Naive B cell (primary cell): ENCODE results near the gene UFD1. TPM values are rescaled to one million over a fixed set of nuclear protein-coding genes. Genes with fewer than 3 reads are reported as not detected.

Experiments used
- ATAC-seq, 2 donors: fragments of 150-1000 bp; cut with Tn5 transposase; 2 replicates each; pipeline ENCODE4 v1.10.0; 2021; ENCODE audit warnings: low read depth in 2 of 2, mild to moderate bottlenecking in 2 of 2, moderate library complexity in 2 of 2
- DNase-seq: peaks from one replicate; pipeline ENCODE4 v3.0.0; 2022
- H3K27ac Mint-ChIP-seq, 6 donors: one replicate each; pipeline ENCODE4 v1.8.0; 2020 to 2022; ENCODE audit warnings: mild to moderate bottlenecking in 6 of 6, mixed read lengths in 6 of 6, moderate library complexity in 5 of 6, inconsistent platforms in 2 of 6
- H3K27me3 Mint-ChIP-seq, 3 donors: one replicate each; pipeline ENCODE4 v1.8.0; 2021 to 2022; ENCODE audit warnings: mixed read lengths in 3 of 3, mild to moderate bottlenecking in 1 of 3
- H3K36me3 Mint-ChIP-seq, 2 donors: one replicate each; pipeline ENCODE4 v1.8.0; 2020 to 2022; ENCODE audit warnings: mixed read lengths in 2 of 2, inconsistent platforms in 1 of 2, mild to moderate bottlenecking in 1 of 2
- H3K4me1 Mint-ChIP-seq, 3 donors: one replicate each; pipeline ENCODE4 v1.8.0; 2020 to 2022; ENCODE audit warnings: mixed read lengths in 3 of 3, inconsistent platforms in 1 of 3, mild to moderate bottlenecking in 1 of 3, moderate library complexity in 1 of 3
- H3K4me3 Mint-ChIP-seq, 8 donors: one replicate each; pipeline ENCODE4 v1.8.0; 2020 to 2022; ENCODE audit warnings: mild to moderate bottlenecking in 8 of 8, mixed read lengths in 8 of 8, moderate library complexity in 8 of 8, inconsistent platforms in 2 of 8
- H3K9me3 Mint-ChIP-seq, 7 donors: one replicate each; pipeline ENCODE4 v1.8.0; 2020 to 2022; ENCODE audit warnings: mixed read lengths in 7 of 7, mild to moderate bottlenecking in 5 of 7, inconsistent platforms in 2 of 7, moderate library complexity in 1 of 7
- polyA plus RNA-seq, 6 donors: library from polyadenylated mRNA; unstranded; fragments of 300-500 nt; fragmentation: Illumina TruSeq; gene quantifications; one replicate each; pipeline ENCODE4 v1.2.3, GENCODE V29; 2021; ENCODE audit warnings: low read depth in 6 of 6

The UFD1 gene
- polyA plus RNA-seq, 6 donors from 2014 or later = 55.0 to 107 (median 61.8) TPM

DNA sequence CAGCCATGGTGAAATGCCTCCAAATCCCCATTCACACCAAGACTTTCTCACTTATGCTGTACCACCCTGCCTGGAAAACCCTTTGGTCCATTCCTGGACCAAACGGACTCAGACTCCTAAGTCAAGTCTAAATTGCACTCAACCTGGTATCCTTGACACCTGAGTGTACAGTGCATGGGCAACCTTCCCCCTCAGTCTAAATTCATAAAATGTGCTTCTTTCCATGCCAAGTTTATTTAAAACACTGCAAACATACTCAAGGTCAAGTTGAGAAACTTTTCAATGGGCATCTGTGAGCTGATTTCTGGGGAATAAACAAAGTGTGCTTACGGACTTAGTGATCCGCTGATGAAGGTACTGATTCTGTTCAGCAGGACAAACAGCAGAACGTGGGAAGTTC is 73.9 kb downstream of the UFD1 start:
- Mint-ChIP-seq H3K27me3 (no peaks in the 10 kb centered on the region), H3K9me3 (no peaks in the 10 kb centered on the region), H3K4me3 (peak overlapping the region in 1 of 8 donors; percentile 23), H3K27ac (peak overlapping the region in 3 of 6 donors; percentile 49 to 53 (median 53)), H3K4me1 (peaks cover 15 to 23% (median 19%) of the 10 kb centered on the region in 3 donors), H3K36me3 (peaks cover 26 to 28% of the 10 kb centered on the region in 2 donors)
- DNase-seq (no peak), ATAC-seq (no peak)

DNA sequence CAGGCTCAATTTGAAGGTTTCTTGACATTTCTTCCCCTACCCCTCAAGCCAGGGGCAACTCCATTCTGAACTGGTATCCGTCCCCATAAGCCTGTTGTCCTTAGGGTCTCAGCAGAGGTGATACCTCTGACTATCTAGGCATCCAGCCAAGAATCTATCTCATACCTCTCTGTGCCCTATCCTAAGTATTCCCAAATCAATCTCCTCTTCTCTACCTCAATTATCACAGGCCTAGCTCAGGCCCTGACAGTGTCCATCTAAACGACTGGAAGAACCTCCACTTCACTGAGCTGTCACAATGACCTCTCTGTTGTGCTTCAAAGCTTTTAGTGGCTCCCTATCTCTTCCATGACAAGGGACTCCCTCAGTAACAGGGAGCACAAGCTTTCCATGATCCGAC is 74.3 kb downstream of the UFD1 start:
- H3K36me3 Mint-ChIP-seq = peaks cover 24 to 26% of the 10 kb centered on the region in 2 donors
- H3K4me3 Mint-ChIP-seq = peak overlapping the region in 2 of 8 donors; percentile 16 to 23

DNA sequence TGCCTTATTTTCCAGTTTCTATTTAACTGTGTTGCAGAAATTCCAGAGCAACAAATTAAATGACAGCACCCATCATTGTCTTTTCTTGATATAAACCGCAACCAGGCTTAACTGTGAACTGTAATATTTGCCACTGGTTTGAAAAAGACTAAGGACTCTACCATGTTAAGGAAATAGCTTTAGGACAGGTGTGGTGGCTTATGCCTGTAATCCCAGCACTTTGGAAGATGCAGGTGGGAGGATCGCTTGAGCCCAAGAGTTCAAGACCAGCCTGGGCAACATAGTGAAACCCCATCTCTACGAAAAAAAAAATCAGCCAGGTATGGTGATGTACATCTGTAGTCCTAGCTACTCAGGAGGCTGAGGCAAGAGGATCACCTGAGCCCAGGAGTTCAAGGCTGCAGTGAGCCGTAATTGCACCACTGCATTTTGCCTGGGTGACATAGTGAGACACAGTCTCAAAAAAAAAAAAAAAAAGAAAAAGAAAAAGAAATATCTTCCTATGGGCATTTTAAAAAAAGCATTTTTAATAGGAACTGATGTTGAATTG is 76.3 kb downstream of the UFD1 start:
- H3K27ac Mint-ChIP-seq = peak overlapping the region in 3 of 6 donors; percentile 28 to 63 (median 52)
- H3K9me3 Mint-ChIP-seq = no peaks in the 10 kb centered on the region
- H3K36me3 Mint-ChIP-seq = peaks cover 21 to 26% of the 10 kb centered on the region in 2 donors
- H3K4me1 Mint-ChIP-seq = peaks cover 15 to 23% (median 19%) of the 10 kb centered on the region in 3 donors
- no peak for DNase-seq
- ATAC-seq = no peak
- H3K27me3 Mint-ChIP-seq = no peaks in the 10 kb centered on the region
- no peak overlapping the region for H3K4me3 Mint-ChIP-seq

More for the DNA sequence above, 74.3 kb downstream of the UFD1 start:
- Mint-ChIP-seq H3K4me1 (peaks cover 15 to 23% (median 19%) of the 10 kb centered on the region in 3 donors), H3K27me3 (no peaks in the 10 kb centered on the region), H3K27ac (peak overlapping the region in 4 of 6 donors; percentile 24 to 88 (median 53)), H3K9me3 (no peaks in the 10 kb centered on the region)
- no peak for ATAC-seq
- no peak for DNase-seq

DNA sequence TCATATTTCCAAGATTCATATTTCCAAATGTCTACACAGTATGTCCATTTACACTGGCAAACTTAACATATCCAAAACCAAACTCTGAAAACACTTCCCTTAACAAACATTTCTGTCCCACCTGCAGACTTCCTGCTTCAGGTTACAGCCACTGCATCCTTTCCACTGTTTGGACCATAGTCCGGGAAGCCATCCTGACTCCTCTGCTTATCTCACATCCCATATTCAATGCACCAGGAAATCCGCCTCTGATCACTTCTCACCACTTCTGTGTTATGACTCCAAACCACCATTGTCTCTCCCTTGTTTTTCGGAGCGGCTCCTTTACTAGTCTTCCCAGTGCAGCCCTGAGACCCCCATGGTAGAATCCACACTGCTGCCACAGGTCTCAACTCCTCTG is 77.5 kb downstream of the UFD1 start:
- peak overlapping the region in 3 of 6 donors; percentile 44 to 54 (median 52) for H3K27ac Mint-ChIP-seq
- no peaks in the 10 kb centered on the region for H3K27me3 Mint-ChIP-seq
- peaks cover 15 to 23% (median 19%) of the 10 kb centered on the region in 3 donors for H3K4me1 Mint-ChIP-seq
- no peak overlapping the region for H3K4me3 Mint-ChIP-seq
- ATAC-seq (no peak), DNase-seq (no peak)
- H3K9me3 Mint-ChIP-seq = no peaks in the 10 kb centered on the region
- peaks cover 21 to 22% of the 10 kb centered on the region in 2 donors for H3K36me3 Mint-ChIP-seq

DNA sequence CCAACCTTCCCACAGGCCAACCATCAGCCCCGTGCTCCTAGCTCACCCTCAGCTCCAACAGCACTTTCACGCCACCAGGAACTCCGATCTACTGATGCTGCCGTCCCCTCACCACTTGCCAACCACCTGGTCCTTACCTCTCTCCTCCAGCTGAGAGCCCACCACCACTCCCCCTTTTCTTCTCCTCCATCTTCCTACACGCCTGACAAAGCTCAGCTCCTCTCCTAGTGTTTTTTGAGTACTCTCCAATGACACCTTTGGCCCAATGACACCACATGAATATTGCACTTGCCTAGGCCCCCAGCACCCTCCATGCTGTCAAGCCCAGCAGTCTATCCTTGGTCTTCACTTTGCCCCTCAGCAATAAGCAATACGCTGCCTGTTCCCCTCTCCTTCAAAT is 78.1 kb downstream of the UFD1 start:
- H3K36me3 Mint-ChIP-seq = peaks cover 19 to 21% of the 10 kb centered on the region in 2 donors
- DNase-seq (no peak), ATAC-seq (no peak)
- no peaks in the 10 kb centered on the region for H3K27me3 Mint-ChIP-seq
- H3K9me3 Mint-ChIP-seq = no peaks in the 10 kb centered on the region
- peaks cover 15 to 23% (median 19%) of the 10 kb centered on the region in 3 donors for H3K4me1 Mint-ChIP-seq
- no peak overlapping the region for H3K4me3 Mint-ChIP-seq
- H3K27ac Mint-ChIP-seq = peak overlapping the region in 4 of 6 donors; percentile 39 to 54 (median 51)

Other genes with a start within 250 kb of the UFD1 start
- 1 to 10 TPM in 2 of 6 donors, under 1 TPM in 3, not detected in 1; 0.17 to 1.7 (median 0.80) TPM for gene CLTCL1, start 187.5 kb downstream of the UFD1 start, polyA plus RNA-seq
- 10 to 100 TPM in 3 of 6 donors, 1 to 10 TPM in 3; 4.9 to 13.3 (median 10.4) TPM for gene HIRA, start 47.5 kb downstream of the UFD1 start, polyA plus RNA-seq
- 10 to 100 TPM; 63.5 to 92.0 (median 77.7) TPM for gene MRPL40, start 46.6 kb downstream of the UFD1 start, polyA plus RNA-seq
- gene C22orf39, start 31.5 kb downstream of the UFD1 start, polyA plus RNA-seq = 100 to 1,000 TPM in 1 of 6 donors, 10 to 100 TPM in 5; 64.8 to 102 (median 73.0) TPM
- gene CDC45, start 727 bp upstream of the UFD1 start, polyA plus RNA-seq = under 1 TPM in 2 of 6 donors, not detected in 4; 0.28 to 0.44 TPM
- 1 to 10 TPM in 4 of 6 donors, under 1 TPM in 1, not detected in 1; 0.31 to 2.4 (median 2.0) TPM for gene CLDN5, start 45.2 kb upstream of the UFD1 start, polyA plus RNA-seq
- gene SEPTIN5, start 235.3 kb upstream of the UFD1 start, polyA plus RNA-seq = 1 to 10 TPM in 3 of 6 donors, under 1 TPM in 2, not detected in 1; 0.38 to 1.6 (median 1.0) TPM
- gene GP1BB, start 244.3 kb upstream of the UFD1 start, polyA plus RNA-seq = 1 to 10 TPM in 5 of 6 donors, under 1 TPM in 1; 0.38 to 6.2 (median 4.0) TPM